Measurements from ENCODE around the gene ERBIN.

DNA sequence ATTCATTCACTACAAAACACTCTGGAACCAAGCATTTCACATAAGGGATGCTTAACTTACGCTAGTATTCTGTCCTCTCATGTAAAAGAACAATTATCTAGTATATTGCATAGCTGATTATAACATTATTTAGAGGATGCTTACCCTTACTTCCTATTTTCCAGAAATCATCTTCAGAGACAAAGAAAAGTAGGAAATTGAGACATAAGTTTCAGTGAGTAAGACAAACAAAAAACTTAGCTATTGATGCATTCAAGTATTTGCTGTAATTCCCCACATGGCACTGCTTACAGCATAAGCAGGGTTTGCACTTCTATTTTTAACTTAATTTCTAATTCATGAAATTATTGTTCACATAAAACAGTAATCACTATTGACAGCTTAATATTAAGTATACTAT, 112.9 kb downstream of the ERBIN start:
- TF ChIP-seq KDM1A (IDR thresholded peaks at IDR 0.05; ENCODE audit: low read depth) (no peak), MAFK (IDR thresholded peaks at IDR 0.05; ENCODE audit: partially characterized antibody) (no peak), NR3C1 (IDR thresholded peaks at IDR 0.05) (no peak), POLR2A (IDR thresholded peaks at IDR 0.05; ENCODE audit: low read length) (no peak), CBX2 (IDR thresholded peaks at IDR 0.05; ENCODE audit: borderline replicate concordance, low read depth) (no peak)
- TF ChIP-seq, protein P1, sequence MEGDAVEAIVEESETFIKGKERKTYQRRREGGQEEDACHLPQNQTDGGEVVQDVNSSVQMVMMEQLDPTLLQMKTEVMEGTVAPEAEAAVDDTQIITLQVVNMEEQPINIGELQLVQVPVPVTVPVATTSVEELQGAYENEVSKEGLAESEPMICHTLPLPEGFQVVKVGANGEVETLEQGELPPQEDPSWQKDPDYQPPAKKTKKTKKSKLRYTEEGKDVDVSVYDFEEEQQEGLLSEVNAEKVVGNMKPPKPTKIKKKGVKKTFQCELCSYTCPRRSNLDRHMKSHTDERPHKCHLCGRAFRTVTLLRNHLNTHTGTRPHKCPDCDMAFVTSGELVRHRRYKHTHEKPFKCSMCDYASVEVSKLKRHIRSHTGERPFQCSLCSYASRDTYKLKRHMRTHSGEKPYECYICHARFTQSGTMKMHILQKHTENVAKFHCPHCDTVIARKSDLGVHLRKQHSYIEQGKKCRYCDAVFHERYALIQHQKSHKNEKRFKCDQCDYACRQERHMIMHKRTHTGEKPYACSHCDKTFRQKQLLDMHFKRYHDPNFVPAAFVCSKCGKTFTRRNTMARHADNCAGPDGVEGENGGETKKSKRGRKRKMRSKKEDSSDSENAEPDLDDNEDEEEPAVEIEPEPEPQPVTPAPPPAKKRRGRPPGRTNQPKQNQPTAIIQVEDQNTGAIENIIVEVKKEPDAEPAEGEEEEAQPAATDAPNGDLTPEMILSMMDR (IDR thresholded peaks at IDR 0.05), result no peak
- TF ChIP-seq, protein P2, sequence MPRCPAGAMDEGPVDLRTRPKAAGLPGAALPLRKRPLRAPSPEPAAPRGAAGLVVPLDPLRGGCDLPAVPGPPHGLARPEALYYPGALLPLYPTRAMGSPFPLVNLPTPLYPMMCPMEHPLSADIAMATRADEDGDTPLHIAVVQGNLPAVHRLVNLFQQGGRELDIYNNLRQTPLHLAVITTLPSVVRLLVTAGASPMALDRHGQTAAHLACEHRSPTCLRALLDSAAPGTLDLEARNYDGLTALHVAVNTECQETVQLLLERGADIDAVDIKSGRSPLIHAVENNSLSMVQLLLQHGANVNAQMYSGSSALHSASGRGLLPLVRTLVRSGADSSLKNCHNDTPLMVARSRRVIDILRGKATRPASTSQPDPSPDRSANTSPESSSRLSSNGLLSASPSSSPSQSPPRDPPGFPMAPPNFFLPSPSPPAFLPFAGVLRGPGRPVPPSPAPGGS (IDR thresholded peaks at IDR 0.05), result no peak

All from A549 (cell line).